GM12801 (cell line): ENCODE measurements around the gene INPP5A.

Experiments
- CTCF ChIP-seq: IDR thresholded peaks from one replicate; pipeline ENCODE4 v1.5.1; 2011; ENCODE audit warnings: control low read depth; ENCODE audit not compliant: insufficient read length; ENCODE audit errors: extremely low read depth

INPP5A gene

GRCh38 chr10:132512693-132513345 is 24.8 kb upstream of the INPP5A start:
- no peak for TF ChIP-seq CTCF

GRCh38 chr10:132514821-132515520 is 22.6 kb upstream of the INPP5A start:
- TF ChIP-seq CTCF, result no peak

GRCh38 chr10:132515811-132516726 is 21.5 kb upstream of the INPP5A start:
- TF ChIP-seq CTCF, result no peak

- no peak for TF ChIP-seq CTCF
Observed at GRCh38 chr10:132516771-132517725, 20.5 kb upstream of the INPP5A start.

DNA sequence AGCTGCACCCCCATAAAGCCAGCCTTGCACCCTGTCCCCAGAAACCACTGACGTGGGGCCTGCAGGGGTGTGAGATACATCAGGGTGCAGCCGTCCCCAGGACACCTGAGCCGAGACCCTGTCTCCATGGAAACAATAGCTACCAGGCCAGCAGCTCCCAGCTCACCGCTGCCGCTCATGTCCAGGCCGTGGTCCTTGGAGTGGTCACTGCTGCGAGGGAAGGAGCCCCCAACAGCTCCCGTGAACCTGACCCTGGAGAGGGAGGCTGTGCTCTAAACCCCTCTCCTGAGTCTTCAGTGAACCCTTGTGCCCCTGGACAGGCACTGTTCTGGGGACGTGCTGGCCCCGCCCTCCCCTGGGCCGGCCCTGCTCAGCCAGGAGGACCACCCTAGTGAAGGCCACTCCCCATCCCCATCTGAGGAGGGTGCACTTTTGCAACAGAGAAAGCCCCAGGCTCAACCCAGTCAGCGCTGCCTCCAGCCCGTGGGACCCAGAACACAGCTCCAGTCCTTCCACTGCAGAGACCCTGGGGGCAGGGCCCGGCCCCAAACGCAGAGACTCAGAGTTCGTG is 19.6 kb upstream of the INPP5A start:
- TF ChIP-seq CTCF, result no peak

GRCh38 chr10:132518572-132519381 is 18.8 kb upstream of the INPP5A start:
- TF ChIP-seq CTCF, result no peak
